Stimulated activated CD4-positive, alpha-beta T cell treated with anti-CD3 and anti-CD28 coated beads, TNF-alpha, amount 100 ng/mL, for 48 hours (primary cell): ENCODE measurements around the gene MSL3B.

Experiments
- DNase-seq, 3 donors: peaks; one replicate each; pipeline ENCODE4 v3.0.0-alpha.2; 2020; ENCODE audit warnings: low read depth in 3 of 3

MSL3B gene

GRCh38 chr2:233833345-233833744, 34.8 kb downstream of the MSL3B start:
- DNase-seq: no peak

DNA sequence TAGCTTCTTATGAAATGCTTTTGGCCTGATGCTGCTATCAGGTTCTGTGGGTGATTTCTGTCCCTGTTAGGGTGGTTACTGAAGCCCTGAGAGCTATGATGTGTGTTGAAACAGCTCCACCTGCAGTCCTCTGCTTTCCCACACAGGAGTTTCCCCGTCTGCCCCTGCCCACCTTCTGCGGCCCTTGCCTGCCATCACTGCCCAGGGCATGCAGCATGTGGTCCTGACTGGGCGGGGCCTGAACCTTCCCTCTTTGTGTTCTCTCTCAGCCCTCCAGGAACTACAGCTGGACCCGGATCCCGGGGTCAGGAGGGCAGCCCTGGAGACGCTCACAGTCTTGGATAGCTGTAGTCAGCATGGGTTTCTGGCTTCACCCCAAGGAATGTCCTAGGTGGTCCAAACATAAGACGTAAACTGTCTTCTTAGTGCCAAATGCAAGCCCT, 35.3 kb downstream of the MSL3B start:
- DNase-seq: no peak

GRCh38 chr2:233832414-233832813, 35.8 kb downstream of the MSL3B start:
- no peak for DNase-seq

DNA sequence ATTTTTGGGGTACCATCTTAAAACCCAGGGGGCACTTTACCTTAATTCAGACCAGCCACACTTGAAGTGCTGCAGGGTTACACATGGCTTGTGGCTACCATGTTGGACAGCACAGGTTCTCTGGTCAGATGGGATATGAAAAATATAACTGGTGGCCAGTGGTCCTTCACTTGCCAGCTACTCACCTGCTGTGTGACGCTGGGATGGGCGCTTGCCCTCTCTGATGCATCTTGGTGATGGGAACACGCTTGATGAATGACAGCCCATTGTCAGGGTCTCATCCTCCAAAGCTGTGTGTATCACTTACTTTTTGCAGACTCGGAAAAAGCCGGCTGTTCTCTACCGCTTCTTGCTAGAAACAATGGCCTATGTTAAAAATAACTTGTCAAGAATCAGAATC, 36.3 kb downstream of the MSL3B start:
- no peak for DNase-seq

- DNase-seq: no peak
Observed at GRCh38 chr2:233831011-233831721, 37.0 kb downstream of the MSL3B start.

GRCh38 chr2:233830111-233830802, 37.9 kb downstream of the MSL3B start:
- DNase-seq: no peak

- DNase-seq: no peak
Observed at GRCh38 chr2:233829193-233830110, 38.7 kb downstream of the MSL3B start.

DNA sequence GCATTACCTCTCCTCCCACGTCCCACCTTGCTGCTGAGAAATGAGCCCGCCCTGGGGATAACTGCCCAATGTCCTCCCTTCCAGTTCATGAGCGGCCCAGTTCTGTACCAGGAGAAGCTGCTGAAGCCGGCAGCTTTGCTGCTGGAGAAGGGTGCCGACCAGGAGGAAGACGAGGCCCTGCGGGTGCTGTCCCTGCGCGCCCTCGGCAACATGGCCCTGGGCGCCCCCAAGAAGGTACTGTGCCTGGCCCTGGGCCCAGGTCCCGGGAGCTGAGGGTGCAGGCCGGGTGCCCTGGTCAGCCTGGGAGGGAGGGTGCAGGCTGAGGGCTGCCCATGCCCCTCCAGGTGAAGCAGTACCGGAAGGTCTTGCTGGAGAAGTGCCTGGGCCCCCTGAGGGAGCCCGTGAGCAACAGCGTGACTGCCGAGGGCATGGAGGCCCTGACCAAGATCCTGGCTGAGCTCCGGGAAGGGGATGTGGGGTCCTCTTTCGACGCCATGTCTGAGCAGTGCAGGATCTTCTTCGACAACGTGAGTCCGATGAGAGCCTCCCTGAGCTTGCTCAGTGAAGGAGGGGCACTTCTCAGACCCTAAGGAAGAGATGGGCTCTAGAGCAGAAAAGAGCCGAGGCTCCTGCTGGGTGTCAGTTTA, 39.5 kb downstream of the MSL3B start:
- DNase-seq: no peak

- DNase-seq: no peak
Observed at GRCh38 chr2:233824373-233824772, 43.8 kb downstream of the MSL3B start.

DNA sequence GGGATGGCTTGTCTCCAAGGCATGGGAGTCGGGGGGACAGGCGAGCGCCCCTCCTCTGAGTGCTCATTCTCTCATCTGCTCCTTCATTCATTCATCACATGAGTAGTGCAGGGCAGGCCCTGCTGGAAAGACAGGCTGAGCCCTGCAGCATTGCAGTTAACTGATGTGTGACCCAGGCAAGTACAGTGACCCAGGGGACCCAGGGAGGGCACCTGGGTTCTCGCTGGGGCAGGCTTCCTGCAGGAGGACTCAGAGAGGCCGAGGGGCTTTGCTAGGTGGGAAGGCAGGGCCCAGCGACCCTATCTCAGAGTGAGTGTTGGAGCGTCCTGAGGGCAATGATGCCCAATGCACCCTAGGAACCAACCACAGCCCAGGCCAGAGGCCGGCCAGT, 44.5 kb downstream of the MSL3B start:
- DNase-seq: no peak

DNA sequence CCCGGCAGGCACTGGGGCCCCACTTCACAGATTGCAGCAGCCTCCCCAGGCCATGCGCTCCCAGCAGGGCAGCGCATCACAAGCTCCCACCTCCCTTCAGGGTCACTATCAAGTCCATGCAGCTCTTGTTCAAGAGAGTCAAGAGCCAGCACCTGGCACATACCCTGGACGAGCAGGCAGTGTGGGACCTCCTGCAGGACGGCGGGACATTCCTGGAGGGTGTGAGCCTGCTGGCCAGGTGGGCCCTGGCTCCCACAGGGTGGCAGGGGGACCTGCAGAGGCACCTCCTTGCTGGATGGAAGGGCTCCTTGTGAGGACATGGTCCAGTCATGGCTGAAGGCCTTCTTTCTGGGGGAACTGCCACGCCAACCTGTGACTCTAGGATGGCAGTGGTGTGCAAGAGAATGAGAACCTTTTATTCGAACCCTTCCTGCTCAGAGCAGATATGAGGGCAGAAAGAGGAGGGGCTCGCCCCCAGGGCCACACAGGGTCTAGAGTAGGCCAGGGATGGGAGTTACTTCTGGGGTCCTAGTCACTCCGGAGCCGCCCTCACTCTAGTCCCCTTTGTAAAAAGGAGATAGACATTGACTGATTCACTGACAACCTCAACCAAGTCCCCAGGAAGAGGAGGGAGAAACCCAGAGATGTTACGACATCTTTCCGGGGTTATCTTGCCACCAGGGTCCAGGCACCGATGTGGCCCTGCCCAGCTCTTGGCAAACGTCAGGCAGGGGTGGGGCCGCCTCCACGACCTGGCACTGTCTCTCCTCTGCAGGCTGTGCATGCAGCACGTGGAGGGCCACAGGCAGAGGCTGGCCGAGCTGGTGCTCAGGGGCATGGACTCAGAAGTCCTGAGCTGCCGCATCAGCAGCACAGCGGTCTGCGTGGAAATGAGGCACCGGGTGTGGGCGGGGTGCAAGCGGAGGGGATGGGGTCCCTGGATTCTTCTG, 45.1 kb downstream of the MSL3B start:
- no peak for DNase-seq

DNA sequence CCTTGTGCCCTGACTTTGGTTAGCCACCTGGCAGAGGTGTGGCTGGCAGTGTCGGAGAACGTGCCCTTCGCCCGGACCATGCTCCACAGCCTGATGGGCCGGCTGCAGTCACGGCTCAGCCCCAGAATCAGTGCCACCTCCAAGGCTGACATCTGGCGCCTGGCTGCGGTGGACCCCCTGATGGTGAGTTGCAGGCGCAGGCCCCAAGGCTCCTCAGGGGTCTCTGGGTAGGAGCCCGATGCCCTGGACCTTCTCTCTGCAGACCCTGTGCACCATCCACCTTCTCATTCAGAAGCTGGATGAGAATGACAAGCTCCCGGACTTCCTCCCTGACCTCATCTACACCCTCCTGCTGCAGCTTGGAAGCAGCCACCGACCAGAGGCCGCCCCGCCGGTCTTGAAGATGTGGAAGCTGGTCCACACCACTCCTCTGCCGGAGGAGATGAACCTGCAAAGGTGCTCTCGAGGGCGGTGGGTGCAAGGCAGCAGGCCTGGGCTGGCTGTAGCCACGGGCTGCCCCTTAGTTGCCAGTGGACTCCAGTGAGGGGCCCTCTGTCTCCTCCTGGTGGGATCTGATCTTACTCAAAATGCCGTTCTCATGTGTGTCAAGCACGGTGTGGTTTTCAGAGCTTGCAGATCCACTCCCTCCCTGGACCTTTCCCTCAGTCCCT, 46.0 kb downstream of the MSL3B start:
- no peak for DNase-seq

DNA sequence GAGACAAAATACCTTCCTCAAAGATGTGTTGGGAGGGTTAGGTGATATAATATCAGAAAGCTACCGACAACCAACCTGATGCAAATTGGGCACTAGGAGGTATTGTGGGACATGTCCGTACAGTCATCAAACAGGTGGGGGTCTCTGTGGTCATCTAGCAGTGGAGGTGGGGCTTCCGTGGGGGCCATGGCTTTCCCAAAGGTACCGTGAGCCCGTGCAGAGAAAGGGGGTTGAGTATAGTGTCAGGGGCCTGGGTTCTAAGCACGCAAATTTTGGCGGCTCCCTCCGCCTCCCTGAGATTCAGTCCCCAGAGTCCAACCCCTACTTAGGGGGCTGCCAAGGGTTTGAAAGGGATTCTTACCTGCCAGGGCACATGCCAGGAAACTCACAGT, 46.5 kb downstream of the MSL3B start:
- no peak for DNase-seq

- no peak for DNase-seq
Observed at GRCh38 chr2:233821196-233821595, 47.0 kb downstream of the MSL3B start.

GRCh38 chr2:233820774-233821105, 47.4 kb downstream of the MSL3B start:
- no peak for DNase-seq

GRCh38 chr2:233819884-233820773, 48.1 kb downstream of the MSL3B start:
- no peak for DNase-seq

GRCh38 chr2:233818639-233819621, 49.3 kb downstream of the MSL3B start:
- no peak for DNase-seq

- DNase-seq: no peak
Observed at GRCh38 chr2:233817995-233818638, 50.1 kb downstream of the MSL3B start.
